GM12878 (cell line): ENCODE measurements around the gene FKBP2. TPM values are rescaled to one million over a fixed set of nuclear protein-coding genes. Genes with fewer than 3 reads are reported as not detected.

Source experiments
- ATAC-seq: fragments of 200-7000 bp; cut with Tn5 transposase; 3 replicates; pipeline ENCODE4 v1.9.1; 2020; ENCODE audit warnings: mild to moderate bottlenecking, moderate library complexity
- BruUV-seq: library from RNA; stranded (reverse); fragments of 400-500 nt; replicated peaks from 2 replicates; lab custom pipeline; 2021; lab: Mats Ljungman, UMichigan
- CTCF ChIA-PET: fragments of 300-600 bp; sonication (Branson Sonifier 250); formaldehyde crosslinking; extraction: SDS; loops from one replicate; lab custom pipeline; 2021; ENCODE audit warnings: inconsistent platforms; lab: Yijun Ruan, JAX
- POLR2A ChIA-PET: fragments of 350-600 bp; formaldehyde crosslinking; extraction: SDS; loops from one replicate; lab custom pipeline; 2021; ENCODE audit warnings: inconsistent platforms; lab: Charles Lee
- RAD21 ChIA-PET: fragments of 300-600 bp; sonication (Branson Sonifier 250); formaldehyde crosslinking; loops from one replicate; lab custom pipeline; 2023; ENCODE audit warnings: antibody characterized with exemption; ENCODE audit not compliant: unreplicated experiment; lab: Charles Lee
- SMC1A ChIA-PET: fragments of 300-600 bp; sonication (Branson Sonifier 250); formaldehyde crosslinking; loops from one replicate; lab custom pipeline; 2023; ENCODE audit not compliant: unreplicated experiment, uncharacterized antibody; lab: Charles Lee
- DNase-seq: peaks from one replicate; pipeline ENCODE4 v3.0.0-alpha.2; 2011; ENCODE audit warnings: low read depth, low spot score
- FAIRE-seq: peaks from 3 replicates; lab custom pipeline; 2011; peaks lifted over from hg19 to GRCh38; lab: Jason Lieb, UNC
- H2AFZ ChIP-seq: 2 replicates; pipeline ENCODE4 v1.6.0; 2011; ENCODE audit warnings: low read depth, low read length, control low read depth; ENCODE audit not compliant: control insufficient read depth
- H3K27ac ChIP-seq: 2 replicates; pipeline ENCODE4 v1.5.1; 2011; ENCODE audit warnings: control low read depth; ENCODE audit not compliant: control insufficient read depth, insufficient read depth
- H3K27me3 ChIP-seq, 2 experiments: replicated peaks in 1 of 2; 2 replicates each; pipeline versions ENCODE4 v1.6.0 to v1.6.1; 2011; ENCODE audit warnings: low read length in 1 of 2; ENCODE audit not compliant: control insufficient read depth in 2 of 2, insufficient read depth in 2 of 2
- H3K36me3 ChIP-seq, 2 experiments: 2 replicates each; pipeline ENCODE4 v1.5.1; 2011; ENCODE audit warnings: low read length in 1 of 2; ENCODE audit not compliant: control insufficient read depth in 2 of 2, insufficient read depth in 2 of 2
- H3K4me1 ChIP-seq: 2 replicates; pipeline ENCODE4 v1.6.1; 2011; ENCODE audit warnings: mild to moderate bottlenecking, low read length, moderate library complexity, mixed read lengths; ENCODE audit not compliant: control insufficient read depth, insufficient read depth
- H3K4me2 ChIP-seq: 2 replicates; pipeline ENCODE4 v1.6.0; 2011; ENCODE audit warnings: control low read depth; ENCODE audit not compliant: control insufficient read depth, insufficient read depth
- H3K4me3 ChIP-seq: fragments of 200-600 bp; sonication (generic); 2 replicates; pipeline ENCODE4 v1.5.1; 2016
- H3K79me2 ChIP-seq: 2 replicates; pipeline ENCODE4 v1.6.0; 2011; ENCODE audit warnings: low read length; ENCODE audit not compliant: control insufficient read depth, insufficient read depth
- H3K9ac ChIP-seq: 2 replicates; pipeline ENCODE4 v1.8.0; 2011; ENCODE audit warnings: low read length, control low read depth, mixed read lengths; ENCODE audit not compliant: control insufficient read depth, insufficient read depth
- H3K9me3 ChIP-seq: replicated peaks from 3 replicates; pipeline ENCODE4 v1.5.1; 2011; ENCODE audit warnings: mild to moderate bottlenecking, low read length; ENCODE audit not compliant: control insufficient read depth, insufficient read depth
- H4K20me1 ChIP-seq: 2 replicates; pipeline ENCODE4 v1.6.0; 2011; ENCODE audit not compliant: control insufficient read depth, insufficient read depth
- CBX5 ChIP-seq: sonication (generic); IDR thresholded peaks from 2 replicates; pipeline ENCODE4 v1.6.1; 2016; ENCODE audit warnings: low read depth, moderate library complexity, mild to moderate bottlenecking, inconsistent platforms
- CREB1 ChIP-seq: IDR thresholded peaks from 2 replicates; pipeline ENCODE4 v1.6.1; 2012; ENCODE audit warnings: low read depth, mild to moderate bottlenecking, inconsistent platforms
- EP300 ChIP-seq, 2 experiments: fragments of 150-350 bp in 1 of 2; IDR thresholded peaks; 2 replicates each; pipeline ENCODE4 v1.6.1; 2011 to 2012; ENCODE audit warnings: low read depth in 2 of 2, low read length in 2 of 2, borderline replicate concordance in 1 of 2, improper control_type of control experiment in 1 of 2, inconsistent platforms in 1 of 2; ENCODE audit not compliant: control insufficient read depth in 1 of 2
- HDAC6 ChIP-seq: fragments of 200-600 bp; sonication (generic); IDR thresholded peaks from one replicate; pipeline ENCODE4 v1.8.0; 2017; ENCODE audit warnings: antibody characterized with exemption; ENCODE audit not compliant: unreplicated experiment
- KDM1A ChIP-seq: fragments of 200-600 bp; sonication (generic); IDR thresholded peaks from 2 replicates; pipeline ENCODE4 v1.6.1; 2016; ENCODE audit warnings: borderline replicate concordance
- NFYB ChIP-seq: IDR thresholded peaks from 2 replicates; pipeline ENCODE4 v1.6.1; 2011; ENCODE audit warnings: low read depth, mild to moderate bottlenecking, low read length, improper control_type of control experiment, moderate library complexity; ENCODE audit not compliant: insufficient read depth
- POLR2AphosphoS2 ChIP-seq: IDR thresholded peaks from 2 replicates; pipeline ENCODE4 v1.6.1; 2011; ENCODE audit warnings: low read depth, mild to moderate bottlenecking, low read length, improper control_type of control experiment, moderate library complexity
- WGBS: methylation state at CpG from one replicate; pipeline ENCODE4 v1.1.6; 2016; ENCODE audit warnings: low lambda C conversion rate; ENCODE audit not compliant: insufficient replicate concordance, insufficient coverage; ENCODE audit errors: missing lambda C conversion rate; 5-methylcytosine and 5-hydroxymethylcytosine counted together
- in situ Hi-C: fragments of 300-500 bp; cut with MboI; formaldehyde crosslinking; loops from 9 replicates; pipeline ENCODE4 v1.14.3; 2018; ENCODE audit warnings: mixed read lengths
- intact Hi-C: fragments of 100-400 bp; cut with micrococcal nuclease; formaldehyde crosslinking; loops from one replicate; pipeline ENCODE4 v1.14.2; 2022; ENCODE audit not compliant: unreplicated experiment
- polyA plus RNA-seq, 11 experiments: library from polyadenylated mRNA; depleted of rRNA in 4 of 11; unstranded in 6 of 11; stranded (reverse) in 5 of 11; fragments of >200 nt; fragmentation: Nextera tagmentation in 4 of 11; fragmentation: Illumina TruSeq in 1 of 11; extraction: Ambion mirVana in 4 of 11; extraction: Trizol in 1 of 11; gene quantifications; 1 replicate in 1 of 11; 2 replicates in 10 of 11; pipeline versions ENCODE4 v1.2.1 to v1.2.3, GENCODE V29; 2011 to 2016; ENCODE audit warnings: inconsistent platforms in 2 of 11, missing spikeins in 2 of 11, low read depth in 1 of 11
- total RNA-seq, 4 experiments: library from RNA; depleted of rRNA in 3 of 4; stranded (reverse); fragments of >200 nt in 3 of 4; fragmentation: Illumina TruSeq in 1 of 4; extraction: Trizol in 1 of 4; gene quantifications; 2 replicates each; pipeline versions ENCODE4 v1.2.1 to v1.2.3, GENCODE V29; 2013 to 2021

FKBP2 gene
- total and polyA plus RNA-seq, 10 of the 15 experiments (the other 5 are each of a cell fraction or from before 2014, with no cell fraction given) = 1.8 to 99.7 (median 39.5) TPM

GRCh38 chr11:64248578-64248977 is 7.7 kb downstream of the FKBP2 start:
- 71% methylated on average over 7 of the region's 7 CpGs for WGBS
- POLR2A ChIA-PET = no interaction called here
- no peak for FAIRE-seq
- H3K4me1 ChIP-seq = peaks cover 10% of the 10 kb centered on the region
- DNase-seq = no peak
- BruUV-seq = no TSS peak
- no peak overlapping the region for H3K4me3 ChIP-seq
- intact Hi-C loops = no loop called here
- no peaks in the 10 kb centered on the region for H4K20me1 ChIP-seq
- H3K4me2 ChIP-seq = no peak overlapping the region
- peaks cover 21% of the 10 kb centered on the region for H3K79me2 ChIP-seq
- no peak for ATAC-seq
- no peak overlapping the region for H2AFZ ChIP-seq
- TF ChIP-seq KDM1A = no peak
- TF ChIP-seq CREB1 = no peak
- TF ChIP-seq NFYB = no peak
- no peak for TF ChIP-seq POLR2AphosphoS2
- TF ChIP-seq CBX5 = no peak
- TF ChIP-seq EP300 (IDR thresholded peaks at IDR 0.05; ENCODE audit: borderline replicate concordance in 1 of 2, control insufficient read depth in 1 of 2, low read depth in 2 of 2, low read length in 2 of 2) = no peak
- TF ChIP-seq HDAC6 = no peak
- TF ChIP-seq, all 136 proteins: peak for 0
- SMC1A ChIA-PET = interaction anchor here (0.6 to 1.1 kb wide), 2 partner anchors 43 to 44 kb away, joined by 3 read pairs; no protein-coding TSS in a partner anchor
- CTCF ChIA-PET = interaction anchor here (0.8 to 4.8 kb wide), 2 partner anchors 43 to 107 kb away, joined by 3 to 64 read pairs; partner anchors contain the start of gene FERMT3
- RAD21 ChIA-PET = interaction anchor here (1.9 to 8.6 kb wide), 2 partner anchors 43 to 52 kb away, joined by 7 to 104 read pairs; partner anchors contain the start of genes CATSPERZ and FERMT3
- Histone ChIP-seq H3K9me3 (no peaks in the 10 kb centered on the region), H3K9ac (no peak overlapping the region), H3K36me3 (peaks cover 0 to 6% of the 10 kb centered on the region in 2 experiments; a peak in 2 of 4 replicates), H3K27me3 (no peaks in the 10 kb centered on the region), H3K27ac (no peak overlapping the region)
- in situ Hi-C loops = loop anchor here (25.0 kb wide), 1 partner anchor 1614 kb away; the partner anchor contains the start of genes CFL1, EFEMP2 and MUS81
